HEK293 (cell line): ENCODE results near the gene SPAAR.

Experiments
- CTCF ChIA-PET: fragments of 350-600 bp; formaldehyde crosslinking; extraction: SDS; loops from one replicate; lab custom pipeline; 2021; ENCODE audit warnings: antibody characterized with exemption; lab: Yijun Ruan, JAX
- POLR2A ChIA-PET: fragments of 300-600 bp; formaldehyde crosslinking; extraction: SDS; loops from one replicate; lab custom pipeline; 2020; ENCODE audit warnings: antibody characterized with exemption, inconsistent platforms; lab: Yijun Ruan, JAX
- H3K27ac ChIP-seq: fragments of 200-500 bp; sonication (Bioruptor generic); 2 replicates; pipeline ENCODE4 v1.5.1; 2014; ENCODE audit warnings: low read depth, low read length, control low read depth, inconsistent platforms; ENCODE audit errors: extremely low read depth
- H3K36me3 ChIP-seq, 2 experiments: fragments of 200-500 bp in 1 of 2; sonication (Bioruptor generic) in 1 of 2; 1 replicate in 1 of 2; 2 replicates in 1 of 2; pipeline ENCODE4 v1.5.1; 2014 to 2017; ENCODE audit warnings: inconsistent platforms in 2 of 2, low read length in 2 of 2; ENCODE audit not compliant: control insufficient read depth in 2 of 2, insufficient read depth in 1 of 2
- H3K4me1 ChIP-seq: fragments of 200-500 bp; sonication (Bioruptor generic); 2 replicates; pipeline ENCODE4 v1.5.1; 2014; ENCODE audit warnings: mild to moderate bottlenecking, low read length, inconsistent platforms; ENCODE audit not compliant: control insufficient read depth, insufficient read depth
- H3K4me3 ChIP-seq: 2 replicates; pipeline ENCODE4 v1.5.1; 2011; ENCODE audit warnings: low read depth, mild to moderate bottlenecking, control low read depth, low read length, moderate library complexity
- H3K9me3 ChIP-seq: fragments of 200-500 bp; sonication (Bioruptor generic); 2 replicates; pipeline ENCODE4 v1.5.1; 2014; ENCODE audit warnings: low read depth, low read length, inconsistent platforms; ENCODE audit not compliant: control insufficient read depth, insufficient read depth
- CTCF ChIP-seq: fragments of 450-650 bp; formaldehyde crosslinking; IDR thresholded peaks from 2 replicates; pipeline ENCODE4 v1.5.1; 2016; ENCODE audit warnings: missing biosample characterization, missing genetic modification characterization
- EGR2 ChIP-seq: fragments of 450-650 bp; formaldehyde crosslinking; IDR thresholded peaks from 2 replicates; pipeline ENCODE4 v1.5.1; 2016; ENCODE audit warnings: low read depth, missing biosample characterization, missing genetic modification characterization
- GLI2 ChIP-seq: fragments of 450-650 bp; formaldehyde crosslinking; IDR thresholded peaks from 2 replicates; pipeline ENCODE4; 2017; ENCODE audit warnings: missing biosample characterization, missing genetic modification characterization, low read depth, borderline replicate concordance
- GLI4 ChIP-seq: fragments of 450-650 bp; formaldehyde crosslinking; IDR thresholded peaks from 2 replicates; pipeline ENCODE4 v1.5.1; 2016; ENCODE audit warnings: missing biosample characterization, missing genetic modification characterization
- GLIS2 ChIP-seq: fragments of 450-650 bp; formaldehyde crosslinking; IDR thresholded peaks from 2 replicates; pipeline ENCODE4 v1.5.1; 2016; ENCODE audit warnings: missing biosample characterization, missing genetic modification characterization
- PRDM1 ChIP-seq: fragments of 450-650 bp; formaldehyde crosslinking; IDR thresholded peaks from 2 replicates; pipeline ENCODE4; 2016; ENCODE audit warnings: missing biosample characterization, missing genetic modification characterization
- SCRT1 ChIP-seq: fragments of 450-650 bp; formaldehyde crosslinking; IDR thresholded peaks from 2 replicates; pipeline ENCODE4 v1.5.1; 2016; ENCODE audit warnings: missing biosample characterization, missing genetic modification characterization, borderline replicate concordance
- SCRT2 ChIP-seq: fragments of 450-650 bp; formaldehyde crosslinking; IDR thresholded peaks from 2 replicates; pipeline ENCODE4 v1.5.1; 2016; ENCODE audit warnings: missing biosample characterization, missing genetic modification characterization
- SETDB1 ChIP-seq: IDR thresholded peaks from one replicate; pipeline ENCODE4 v1.6.1; 2017; ENCODE audit warnings: mild to moderate bottlenecking, low read length, moderate library complexity, mixed read lengths; ENCODE audit not compliant: insufficient read length
- TRIM28 ChIP-seq: IDR thresholded peaks from 2 replicates; pipeline ENCODE4 v1.6.1; 2011; ENCODE audit warnings: low read length, control low read depth, borderline replicate concordance
- ZIC2 ChIP-seq: fragments of 450-650 bp; formaldehyde crosslinking; IDR thresholded peaks from 2 replicates; pipeline ENCODE4 v1.5.1; 2016; ENCODE audit warnings: missing biosample characterization, missing genetic modification characterization
- ZNF10 ChIP-seq: fragments of 450-650 bp; formaldehyde crosslinking; IDR thresholded peaks from 2 replicates; pipeline ENCODE4 v1.5.1; 2017; ENCODE audit warnings: missing biosample characterization, missing genetic modification characterization
- ZNF132 ChIP-seq: fragments of 450-650 bp; formaldehyde crosslinking; IDR thresholded peaks from 2 replicates; pipeline ENCODE4 v1.5.1; 2017; ENCODE audit warnings: missing biosample characterization, missing genetic modification characterization, borderline replicate concordance
- ZNF2 ChIP-seq: fragments of 450-650 bp; formaldehyde crosslinking; IDR thresholded peaks from 2 replicates; pipeline ENCODE4 v1.5.1; 2016; ENCODE audit warnings: missing biosample characterization, missing genetic modification characterization
- ZNF211 ChIP-seq: fragments of 450-650 bp; formaldehyde crosslinking; IDR thresholded peaks from 2 replicates; pipeline ENCODE4 v1.5.1; 2016; ENCODE audit warnings: low read depth, missing biosample characterization, missing genetic modification characterization
- ZNF324 ChIP-seq: fragments of 450-650 bp; formaldehyde crosslinking; IDR thresholded peaks from 2 replicates; pipeline ENCODE4 v1.5.1; 2016; ENCODE audit warnings: missing biosample characterization, missing genetic modification characterization
- ZNF335 ChIP-seq: fragments of 450-650 bp; formaldehyde crosslinking; conservative IDR thresholded peaks from 2 replicates; pipeline ENCODE4 v1.5.1; 2016; ENCODE audit warnings: missing biosample characterization, missing genetic modification characterization
- ZNF366 ChIP-seq: fragments of 450-650 bp; formaldehyde crosslinking; conservative IDR thresholded peaks from 2 replicates; pipeline ENCODE4 v1.5.1; 2016; ENCODE audit warnings: missing biosample characterization, missing genetic modification characterization
- ZNF521 ChIP-seq: fragments of 450-650 bp; formaldehyde crosslinking; IDR thresholded peaks from 2 replicates; pipeline ENCODE4 v1.5.1; 2017; ENCODE audit warnings: missing biosample characterization, mild to moderate bottlenecking, missing genetic modification characterization
- ZNF580 ChIP-seq: fragments of 450-650 bp; formaldehyde crosslinking; IDR thresholded peaks from 2 replicates; pipeline ENCODE4 v1.5.1; 2016; ENCODE audit warnings: missing biosample characterization, missing genetic modification characterization
- ZNF639 ChIP-seq: fragments of 450-650 bp; formaldehyde crosslinking; IDR thresholded peaks from 2 replicates; pipeline ENCODE4 v1.5.1; 2016; ENCODE audit warnings: missing biosample characterization, missing genetic modification characterization
- ZNF654 ChIP-seq: fragments of 450-650 bp; formaldehyde crosslinking; IDR thresholded peaks from 2 replicates; pipeline ENCODE4 v1.5.1; 2016; ENCODE audit warnings: low read depth, missing biosample characterization, missing genetic modification characterization
- ZNF658 ChIP-seq: fragments of 450-650 bp; formaldehyde crosslinking; IDR thresholded peaks from 2 replicates; pipeline ENCODE4; 2016; ENCODE audit warnings: missing biosample characterization, missing genetic modification characterization
- ZNF660 ChIP-seq: fragments of 450-650 bp; IDR thresholded peaks from 2 replicates; pipeline ENCODE4 v1.5.1; 2018; ENCODE audit warnings: missing biosample characterization, mild to moderate bottlenecking, missing genetic modification characterization
- ZNF707 ChIP-seq: fragments of 450-650 bp; formaldehyde crosslinking; IDR thresholded peaks from 2 replicates; pipeline ENCODE4 v1.5.1; 2016; ENCODE audit warnings: missing biosample characterization, missing genetic modification characterization
- ZNF747 ChIP-seq: fragments of 450-650 bp; formaldehyde crosslinking; IDR thresholded peaks from 2 replicates; pipeline ENCODE4 v1.5.1; 2016; ENCODE audit warnings: missing biosample characterization, missing genetic modification characterization
- ZNF768 ChIP-seq: fragments of 450-650 bp; formaldehyde crosslinking; IDR thresholded peaks from 2 replicates; pipeline ENCODE4 v1.5.1; 2018; ENCODE audit warnings: missing biosample characterization, mild to moderate bottlenecking, missing genetic modification characterization
- ZNF843 ChIP-seq: fragments of 450-650 bp; formaldehyde crosslinking; IDR thresholded peaks from 2 replicates; pipeline ENCODE4 v1.5.1; 2016; ENCODE audit warnings: missing biosample characterization, missing genetic modification characterization
- ZSCAN16 ChIP-seq: fragments of 450-650 bp; formaldehyde crosslinking; IDR thresholded peaks from 2 replicates; pipeline ENCODE4 v1.5.1; 2016; ENCODE audit warnings: missing biosample characterization, missing genetic modification characterization

The SPAAR gene

GRCh38 chr9:35898337-35898736 lies 11.0 kb upstream of the SPAAR start:
- CTCF ChIA-PET: interaction anchor here (0.6 to 2.6 kb wide), 7 partner anchors 13 to 930 kb away, joined by 3 to 17 read pairs (median 4); no protein-coding TSS in a partner anchor
- POLR2A ChIA-PET: interaction anchor here (1.1 kb wide), 1 partner anchor 9 kb away, joined by 3 read pairs; no protein-coding TSS in a partner anchor
- Histone ChIP-seq H3K4me3 (no peak overlapping the region), H3K27ac (no peak overlapping the region), H3K4me1 (no peaks in the 10 kb centered on the region), H3K36me3 (no peaks in the 10 kb centered on the region), H3K9me3 (no peaks in the 10 kb centered on the region)
- TF ChIP-seq ZNF768 (no peak), GLI4 (tag by site-specific recombination) (no peak), ZNF211 (no peak), ZNF10 (tag by site-specific recombination) (no peak), ZNF747 (tag by site-specific recombination) (no peak), ZSCAN16 (tag by site-specific recombination) (no peak), TRIM28 (no peak), ZNF521 (tag by site-specific recombination) (no peak), EGR2 (tag by site-specific recombination) (no peak), ZNF366 (no peak), ZNF335 (tag by site-specific recombination) (no peak), ZIC2 (tag by site-specific recombination) (no peak), ZNF658 (tag by site-specific recombination) (no peak), ZNF2 (tag by site-specific recombination) (no peak), GLIS2 (tag by site-specific recombination) (no peak), ZNF843 (no peak), ZNF707 (no peak), ZNF660 (no peak)

GRCh38 chr9:35899021-35899420 lies 10.3 kb upstream of the SPAAR start:
- ChIA-PET CTCF (interaction anchor here (1.0 to 2.6 kb wide), 6 partner anchors 12 to 109 kb away, joined by 3 to 17 read pairs (median 5); no protein-coding TSS in a partner anchor), POLR2A (no interaction called here)
- no peak for TF ChIP-seq ZNF132 (tag by site-specific recombination)
- peak; percentile 45 for TF ChIP-seq PRDM1 (tag by site-specific recombination)
- H3K4me3 ChIP-seq: no peak overlapping the region
- no peaks in the 10 kb centered on the region for H3K9me3 ChIP-seq
- no peaks in the 10 kb centered on the region for H3K36me3 ChIP-seq
- no peak overlapping the region for H3K27ac ChIP-seq
- no peaks in the 10 kb centered on the region for H3K4me1 ChIP-seq

- CTCF ChIA-PET: interaction anchor here (0.6 to 7.1 kb wide), 40 partner anchors 8 to 899 kb away, joined by 3 to 85 read pairs (median 4); partner anchors contain the start of gene TLN1
- no peaks in the 10 kb centered on the region for H3K9me3 ChIP-seq
- peaks cover 5% of the 10 kb centered on the region for H3K4me1 ChIP-seq
- H3K27ac ChIP-seq: no peak overlapping the region
- POLR2A ChIA-PET: interaction anchor here (0.8 to 1.2 kb wide), 2 partner anchors 120 to 288 kb away, joined by 3 to 4 read pairs; partner anchors contain the start of gene CLTA
- no peaks in the 10 kb centered on the region for H3K36me3 ChIP-seq
- H3K4me3 ChIP-seq: no peak overlapping the region
- TF ChIP-seq GLI2 (tag by site-specific recombination) (no peak), ZNF639 (tag by site-specific recombination) (no peak), CTCF (0 out of 2 replicates have a peak, but pooled peaks have one; percentile 19), SCRT2 (tag by site-specific recombination) (peak; percentile 81), SCRT1 (tag by site-specific recombination) (peak; percentile 39; the same call in 1 of the 2 replicates), ZNF324 (tag by site-specific recombination) (no peak), SETDB1 (no peak), ZNF654 (tag by site-specific recombination) (peak; percentile 66), ZNF580 (tag by site-specific recombination) (no peak)
Observed at GRCh38 chr9:35903049-35903448, 6.2 kb upstream of the SPAAR start.
